ENCODE data around the gene VN1R5.

VN1R5 gene

DNA sequence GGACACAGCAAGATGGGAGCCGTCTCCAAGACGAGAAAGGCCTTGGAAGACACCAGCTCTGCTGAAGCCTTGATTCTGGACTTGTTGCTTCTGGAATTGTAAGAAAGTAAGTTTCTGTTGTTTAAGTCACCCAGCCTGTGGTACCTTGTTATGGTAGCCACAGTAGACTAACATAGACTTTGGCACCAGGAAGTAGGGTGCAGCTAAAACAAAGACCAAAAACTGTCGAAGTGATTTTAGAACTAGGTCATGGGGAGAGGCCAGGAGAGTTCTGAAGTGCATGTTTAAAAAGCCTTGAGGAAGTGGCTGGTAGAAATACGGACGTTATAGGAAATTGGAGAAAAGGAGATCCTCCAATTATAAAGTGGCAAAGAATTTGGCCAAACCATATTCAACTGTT is 47.3 kb downstream of the VN1R5 start:
- no peak for DNase-seq

DNA sequence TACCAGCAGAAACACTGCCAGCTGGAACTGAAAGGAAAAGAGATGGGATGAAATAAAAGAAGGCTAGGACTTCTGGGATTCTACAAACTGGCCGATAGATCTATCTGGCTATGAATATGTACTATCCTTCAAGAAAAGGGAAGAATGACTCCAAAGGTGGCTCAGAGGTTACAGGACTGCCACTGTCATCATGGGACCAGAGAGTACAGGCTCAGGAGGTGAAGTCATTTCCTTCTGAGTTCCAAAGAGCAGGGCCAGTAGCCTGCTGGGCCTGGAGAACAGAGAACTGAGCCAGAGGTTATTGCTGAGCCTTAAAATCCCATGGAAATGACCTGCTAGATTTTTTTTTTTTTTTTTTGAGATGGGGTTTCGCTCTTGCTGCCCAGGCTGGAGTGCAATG is 48.2 kb downstream of the VN1R5 start:
- no peak for DNase-seq
